Activated gamma-delta T cell (primary cell): Measurements from ENCODE around the gene FSD2.
"Not testable (repeated sequence)": the region's sequence is repeated elsewhere in the genome, so short reads cannot be mapped to it uniquely, and the experiment has no call there.

Experiments used
- DNase-seq: peaks from one replicate; lab custom pipeline; 2025; lab: John Stamatoyannopoulos, UW

FSD2 gene

GRCh38 chr15:82831894-82832600 lies 26.2 kb upstream of the FSD2 start:
- no peak for DNase-seq

DNA sequence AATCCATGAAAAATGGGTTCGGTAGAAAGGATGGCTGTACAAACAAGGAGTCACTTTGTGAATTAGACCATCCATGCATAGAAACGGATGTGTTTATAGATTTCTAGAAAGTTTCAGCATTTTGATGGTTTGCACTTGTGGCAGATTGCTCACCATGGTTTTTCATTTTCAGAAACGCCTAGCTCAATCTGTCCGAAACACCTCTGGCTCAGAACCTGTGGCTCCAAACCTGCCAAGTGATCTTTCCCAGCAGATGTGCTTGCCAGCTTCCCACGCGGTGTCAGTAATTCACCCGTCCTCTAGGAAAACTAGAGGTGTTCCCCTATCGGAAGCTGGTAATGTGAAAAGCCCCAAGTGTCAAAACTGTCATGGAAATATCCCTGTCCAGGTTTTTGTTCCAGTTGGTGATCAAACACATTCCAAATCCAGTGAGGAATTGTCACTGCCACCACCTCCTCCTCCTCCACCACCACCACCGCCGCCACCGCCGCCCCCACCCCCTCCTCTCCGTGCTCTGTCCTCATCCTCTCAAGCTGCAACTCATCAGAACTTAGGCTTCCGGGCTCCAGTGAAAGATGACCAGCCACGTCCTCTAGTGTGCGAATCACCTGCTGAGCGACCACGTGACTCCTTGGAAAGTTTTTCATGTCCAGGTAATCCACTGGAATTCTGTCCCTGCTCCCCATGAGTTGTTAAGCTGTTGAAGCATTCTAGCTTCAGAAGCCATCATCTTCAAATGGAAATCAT lies 24.7 kb upstream of the FSD2 start:
- no peak for DNase-seq

GRCh38 chr15:82829234-82829633 lies 23.4 kb upstream of the FSD2 start:
- no peak for DNase-seq

DNA sequence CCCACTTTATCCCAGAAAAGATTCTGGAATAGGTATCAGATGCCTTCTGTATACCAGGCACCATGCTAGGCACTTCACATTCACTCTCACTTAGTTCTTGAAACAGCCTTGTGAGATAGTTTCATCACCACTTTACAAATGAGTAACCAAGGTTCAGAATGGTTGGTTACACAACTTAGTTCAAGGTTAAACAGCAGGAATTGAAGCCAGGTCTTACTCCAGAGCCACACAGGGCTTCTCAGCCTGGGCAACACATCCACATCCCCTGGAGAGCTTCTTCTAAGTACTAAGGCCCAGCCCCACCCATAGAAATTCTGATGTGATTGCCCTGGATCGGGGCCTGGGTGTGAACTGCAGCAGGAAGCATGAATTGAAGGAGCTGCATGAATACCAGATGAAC lies 22.2 kb upstream of the FSD2 start:
- no peak for DNase-seq

- DNase-seq = no peak
These were observed 17.2 kb upstream of the FSD2 start for GRCh38 chr15:82823049-82823448.

DNA sequence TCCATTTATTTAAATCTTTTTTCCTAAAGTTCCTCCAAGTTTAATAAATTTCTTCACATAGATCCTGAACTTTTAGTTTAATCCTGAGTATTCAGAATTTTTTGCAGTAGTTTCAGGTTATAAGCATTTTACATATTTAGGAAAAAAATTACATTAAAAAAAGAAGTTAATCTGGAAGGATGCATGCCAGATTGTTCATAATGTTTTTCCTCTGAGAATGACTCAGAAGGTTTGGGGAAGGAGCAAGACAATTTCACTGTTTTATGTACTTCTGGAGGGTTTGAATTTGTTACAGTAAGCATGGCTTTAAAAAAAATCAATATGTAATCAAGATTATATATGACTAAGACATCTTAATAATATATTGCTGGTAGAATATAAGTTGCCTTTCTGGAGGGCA lies 16.0 kb upstream of the FSD2 start:
- not testable (repeated sequence) for DNase-seq

DNA sequence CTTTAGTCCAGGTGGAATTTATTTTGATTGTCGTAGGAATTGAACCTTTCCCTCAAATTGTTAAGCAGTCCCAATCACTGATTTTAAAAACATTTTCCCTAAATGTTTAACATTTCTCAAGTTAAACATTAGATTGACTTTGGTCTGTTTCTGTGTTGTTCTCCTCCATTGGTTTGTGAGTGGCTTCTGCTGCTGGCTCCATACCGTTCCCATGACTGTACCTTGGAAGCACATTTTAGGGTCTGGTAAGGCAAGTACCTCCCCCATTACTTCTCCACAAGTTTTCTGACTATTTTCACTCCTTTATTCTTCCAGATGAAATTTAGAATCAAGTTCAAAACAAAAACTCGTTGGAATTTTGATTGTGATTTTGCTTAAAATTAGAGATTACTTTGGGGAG lies 15.5 kb upstream of the FSD2 start:
- not testable (repeated sequence) for DNase-seq

DNA sequence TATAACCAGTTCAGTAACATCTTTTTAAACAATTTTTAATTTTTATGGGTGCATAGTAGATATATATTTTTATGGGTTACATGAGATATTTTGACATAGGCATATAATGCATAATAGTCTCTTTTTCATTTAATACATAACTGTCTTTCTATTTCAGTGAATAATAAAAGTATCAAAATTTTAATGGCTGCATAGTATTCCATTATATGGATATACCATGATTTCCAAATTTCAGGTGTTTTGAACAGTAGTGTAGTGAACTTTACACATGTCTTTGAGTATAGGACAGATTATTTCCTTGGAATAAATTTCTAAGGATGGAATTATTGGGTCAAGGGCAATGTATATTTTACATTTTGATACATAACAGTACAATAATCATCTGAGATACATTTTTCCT lies 14.3 kb upstream of the FSD2 start:
- DNase-seq = no peak

DNA sequence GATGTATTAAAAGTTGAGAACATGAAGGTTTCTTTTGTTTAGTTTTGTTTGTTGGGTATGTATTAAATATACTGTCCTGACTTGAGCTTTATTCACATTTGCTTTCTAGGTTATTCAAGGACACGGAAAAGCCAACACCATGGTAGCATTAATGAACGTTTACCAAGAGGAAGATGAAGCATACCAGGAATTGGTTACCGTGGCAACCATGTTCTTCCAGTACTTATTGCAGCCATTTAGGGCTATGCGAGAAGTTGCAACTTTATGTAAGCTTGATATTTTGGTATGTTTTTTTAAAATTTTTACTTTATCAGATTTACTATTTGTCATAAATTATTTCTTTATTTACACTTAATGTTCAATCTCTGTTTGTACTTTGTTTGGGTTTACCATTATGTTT lies 7.1 kb upstream of the FSD2 start:
- DNase-seq = no peak

- DNase-seq = no peak
These were observed 5.1 kb upstream of the FSD2 start for GRCh38 chr15:82810890-82811426.

- DNase-seq = peak; percentile 31
These were observed 4.4 kb upstream of the FSD2 start for GRCh38 chr15:82810061-82810889.

DNA sequence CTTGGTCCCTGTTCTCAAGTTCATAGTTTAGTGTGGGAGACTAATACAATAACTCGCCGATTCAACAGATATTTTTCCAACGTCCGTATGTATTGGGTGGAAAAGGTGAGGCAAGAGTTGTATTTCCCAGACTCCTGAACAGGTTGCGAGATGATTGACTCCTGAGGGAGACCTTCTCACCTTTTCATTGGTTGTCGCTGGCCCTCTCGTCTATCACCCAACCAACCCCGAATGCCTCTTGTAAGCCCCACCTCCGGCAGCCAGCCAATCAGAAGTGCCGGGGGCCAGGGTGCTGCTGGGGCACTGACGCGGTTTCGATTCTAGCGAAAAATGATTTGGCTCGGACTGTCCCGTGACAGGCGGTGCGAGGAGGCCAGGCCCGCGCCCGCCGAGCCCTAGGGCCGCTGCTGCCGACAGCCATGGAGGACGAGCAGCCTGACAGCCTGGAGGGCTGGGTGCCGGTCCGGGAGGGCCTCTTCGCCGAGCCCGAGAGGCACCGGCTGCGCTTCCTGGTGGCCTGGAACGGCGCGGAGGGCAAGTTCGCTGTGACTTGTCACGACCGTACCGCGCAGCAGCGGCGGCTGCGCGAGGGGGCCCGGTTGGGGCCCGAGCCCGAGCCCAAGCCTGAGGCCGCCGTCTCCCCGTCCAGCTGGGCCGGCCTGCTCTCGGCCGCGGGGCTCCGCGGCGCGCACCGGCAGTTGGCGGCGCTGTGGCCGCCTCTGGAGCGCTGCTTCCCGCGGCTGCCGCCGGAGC lies 3.6 kb upstream of the FSD2 start, which contains the start of gene WHAMM:
Gene WHAMM, plus strand, starts transcription at position 321 of the 753 bp plus-strand sequence. Its CDS starts 99 bp downstream, at position 420.
- DNase-seq = peak; percentile 87

- DNase-seq = no peak
These were observed 2.8 kb upstream of the FSD2 start for GRCh38 chr15:82808634-82809041.

DNA sequence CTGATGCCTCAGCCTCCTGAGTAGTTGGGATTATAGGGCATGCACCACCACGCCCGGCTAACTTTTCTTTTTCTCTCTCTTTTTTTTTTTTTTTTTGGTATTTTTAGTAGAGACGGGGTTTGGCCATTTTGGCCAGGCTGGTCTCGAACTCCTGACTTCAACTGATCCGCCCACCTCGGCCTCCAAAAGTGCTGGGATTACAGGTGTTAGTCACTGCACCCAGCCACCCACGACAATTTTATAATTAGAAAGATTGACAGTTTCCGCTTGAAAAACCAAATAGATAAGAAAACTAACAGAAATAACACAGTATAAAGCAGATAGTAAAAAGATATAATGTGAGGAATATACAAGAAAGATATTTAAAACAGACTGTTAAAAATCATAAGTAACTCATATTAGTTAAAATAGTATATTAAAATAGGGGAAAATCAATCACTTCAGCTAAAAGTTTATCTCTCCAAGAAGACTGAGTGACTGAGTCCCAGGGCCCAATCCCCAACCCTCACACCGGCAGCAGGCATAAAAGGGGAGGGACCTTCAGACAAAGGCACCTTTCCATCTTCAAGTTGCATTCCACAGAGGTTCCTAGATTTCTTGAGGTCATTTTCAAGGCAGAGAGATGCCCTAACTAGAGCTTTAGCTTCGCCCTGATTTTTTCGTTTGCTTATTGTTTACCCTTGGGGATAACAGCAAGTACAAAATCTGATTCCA lies 2.2 kb upstream of the FSD2 start:
- no peak for DNase-seq

- DNase-seq = no peak
These were observed 1.3 kb downstream of the FSD2 start for GRCh38 chr15:82804575-82804949.

GRCh38 chr15:82803793-82804574 lies 1.9 kb downstream of the FSD2 start:
- no peak for DNase-seq

DNA sequence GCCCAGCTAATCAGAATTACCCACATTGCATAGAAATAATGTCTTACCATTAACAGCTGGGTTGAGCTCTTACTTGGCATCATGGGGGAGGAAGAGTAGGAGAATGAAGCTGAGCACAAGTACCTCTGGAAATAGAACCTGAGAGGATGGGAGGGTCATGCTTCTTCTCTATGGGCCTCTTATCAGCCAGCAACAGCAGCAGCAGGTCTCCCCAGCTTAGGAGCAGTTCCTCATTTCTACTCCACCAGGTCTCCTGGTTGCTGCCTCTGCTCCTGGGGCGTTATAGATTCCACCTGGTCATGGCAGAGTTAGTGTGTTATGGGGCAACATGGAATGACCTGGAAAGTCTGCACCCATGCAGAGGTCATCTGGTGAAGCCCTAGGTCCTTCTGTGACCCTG lies 3.4 kb downstream of the FSD2 start:
- DNase-seq = no peak

- DNase-seq = no peak
These were observed 6.6 kb downstream of the FSD2 start for GRCh38 chr15:82799183-82799841.

GRCh38 chr15:82798531-82799166 lies 7.2 kb downstream of the FSD2 start:
- no peak for DNase-seq
